Esophagus muscularis mucosa (tissue), 4 donors: Measurements from ENCODE around the gene SRMS. TPM values are rescaled to one million over a fixed set of nuclear protein-coding genes. Genes with fewer than 3 reads are reported as not detected.

Source experiments
- DNase-seq: peaks from one replicate; pipeline ENCODE4 v3.0.0-alpha.2; 2017; ENCODE audit errors: extremely low spot score
- H3K27ac ChIP-seq, 4 donors: fragments of 200-600 bp; sonication (generic); replicated peaks in 1 of 4; 1 replicate in 3 of 4; 2 replicates in 1 of 4; pipeline ENCODE4 v1.5.1; 2016 to 2019; ENCODE audit warnings: mild to moderate bottlenecking in 1 of 4
- H3K27me3 ChIP-seq, 4 donors: fragments of 200-600 bp; sonication (generic); one replicate each; pipeline versions ENCODE4 v1.5.1 to v1.6.0; 2016 to 2019
- H3K36me3 ChIP-seq, 4 donors: fragments of 200-600 bp; sonication (generic); one replicate each; pipeline ENCODE4 v1.5.1; 2016 to 2019
- H3K4me1 ChIP-seq, 4 donors: fragments of 200-600 bp; sonication (generic); one replicate each; pipeline ENCODE4 v1.5.1; 2016 to 2019
- H3K4me3 ChIP-seq, 4 donors: fragments of 200-600 bp; sonication (generic); 1 replicate in 2 of 4; 2 replicates in 2 of 4; pipeline ENCODE4 v1.5.1; 2016 to 2019; ENCODE audit warnings: mild to moderate bottlenecking in 4 of 4, moderate library complexity in 1 of 4
- H3K9me3 ChIP-seq, 4 donors: fragments of 200-600 bp; sonication (generic); 1 replicate in 3 of 4; 2 replicates in 1 of 4; pipeline ENCODE4 v1.5.1; 2016 to 2019
- CTCF ChIP-seq, 3 experiments: fragments of 200-600 bp in 2 of 3; fragments of 450-650 bp in 1 of 3; sonication (generic) in 2 of 3; IDR thresholded peaks; one replicate each; pipeline ENCODE4 v1.5.1; 2017 to 2019; ENCODE audit warnings: antibody characterized with exemption in 3 of 3, mild to moderate bottlenecking in 2 of 3, moderate library complexity in 1 of 3
- EP300 ChIP-seq: sonication (generic); formaldehyde crosslinking; IDR thresholded peaks from one replicate; pipeline ENCODE4 v1.6.1; 2017; ENCODE audit warnings: antibody characterized with exemption
- POLR2A ChIP-seq: fragments of 450-650 bp; IDR thresholded peaks from one replicate; pipeline ENCODE4 v1.6.1; 2017; ENCODE audit warnings: antibody characterized with exemption, moderate library complexity, mild to moderate bottlenecking, low read depth
- POLR2AphosphoS5 ChIP-seq, 2 donors: sonication (generic); formaldehyde crosslinking; IDR thresholded peaks; one replicate each; pipeline ENCODE4 v1.6.1; 2017; ENCODE audit warnings: antibody characterized with exemption in 2 of 2
- WGBS: methylation state at CpG from one replicate; pipeline ENCODE4 v1.1.5; 2018; 5-methylcytosine and 5-hydroxymethylcytosine counted together
- intact Hi-C: fragments of 100-400 bp; cut with DNase I; formaldehyde crosslinking; loops from one replicate; pipeline ENCODE4 v1.15.1; 2023
- total RNA-seq, 4 donors: library from RNA; depleted of rRNA; stranded (reverse); fragments of >200 nt; gene quantifications; one replicate each; pipeline versions ENCODE4 v1.1.0 to v1.2.1, GENCODE V29; 2016

The SRMS gene
- total RNA-seq, 4 donors from 2014 or later: not detected

- peaks cover 0 to 5% (median 4%) of the 10 kb centered on the region in 4 donors for H3K9me3 ChIP-seq
- TF ChIP-seq POLR2AphosphoS5 (IDR thresholded peaks at IDR 0.05) (no peak), POLR2A (no peak), CTCF (IDR thresholded peaks at IDR 0.05) (no peak), EP300 (no peak)
- H3K36me3 ChIP-seq: peaks cover 0 to 78% (median 0%) of the 10 kb centered on the region in 4 donors
- WGBS: 100% methylated on average over 2 of the region's 4 CpGs
- no peak overlapping the region for H3K27ac ChIP-seq
- intact Hi-C loops: no loop called here
- peaks cover 4 to 12% (median 10%) of the 10 kb centered on the region in 4 donors for H3K4me1 ChIP-seq
- peaks cover 0 to 81% (median 21%) of the 10 kb centered on the region in 4 donors for H3K27me3 ChIP-seq
- no peak overlapping the region for H3K4me3 ChIP-seq
- DNase-seq: no peak
Observed at GRCh38 chr20:63491078-63491477, 56.5 kb downstream of the SRMS start.

Other genes with a start within 250 kb of the SRMS start
- gene CHRNA4, start 186.4 kb downstream of the SRMS start, total RNA-seq: not detected
- gene KCNQ2, start 75.1 kb downstream of the SRMS start, total RNA-seq: 1 to 10 TPM in 1 of 4 donors, under 1 TPM in 2, not detected in 1; 0.11 to 1.6 (median 0.50) TPM
- gene EEF1A2, start 48.7 kb downstream of the SRMS start, total RNA-seq: 10 to 100 TPM in 1 of 4 donors, 1 to 10 TPM in 3; 1.7 to 17.8 (median 7.4) TPM
- gene PPDPF, start 27.0 kb downstream of the SRMS start, total RNA-seq: 100 to 1,000 TPM; 150 to 291 (median 270) TPM
- gene PTK6, start 10.4 kb downstream of the SRMS start, total RNA-seq: 1 to 10 TPM in 1 of 4 donors, under 1 TPM in 3; 0.06 to 1.2 (median 0.23) TPM
- gene FNDC11, start 6.4 kb upstream of the SRMS start, total RNA-seq: under 1 TPM; 0.23 to 0.83 (median 0.44) TPM
- gene HELZ2, start 26.5 kb upstream of the SRMS start, total RNA-seq: 10 to 100 TPM; 19.5 to 36.9 (median 30.3) TPM
- gene GMEB2, start 79.4 kb upstream of the SRMS start, total RNA-seq: 10 to 100 TPM; 11.1 to 19.1 (median 14.0) TPM
- gene STMN3, start 105.7 kb upstream of the SRMS start, total RNA-seq: 10 to 100 TPM; 13.3 to 47.4 (median 28.9) TPM
- gene RTEL1, start 110.6 kb upstream of the SRMS start, total RNA-seq: 10 to 100 TPM in 2 of 4 donors, 1 to 10 TPM in 2; 8.4 to 13.4 (median 9.6) TPM
- gene TNFRSF6B, start 148.9 kb upstream of the SRMS start, total RNA-seq: 10 to 100 TPM in 3 of 4 donors, 1 to 10 TPM in 1; 5.0 to 67.8 (median 26.5) TPM
- 10 to 100 TPM; 34.1 to 46.5 (median 44.6) TPM for gene ARFRP1, start 160.2 kb upstream of the SRMS start, total RNA-seq
- 10 to 100 TPM; 22.5 to 38.9 (median 28.6) TPM for gene ZGPAT, start 160.3 kb upstream of the SRMS start, total RNA-seq
- gene LIME1, start 188.9 kb upstream of the SRMS start, total RNA-seq: 10 to 100 TPM in 2 of 4 donors, 1 to 10 TPM in 2; 9.4 to 15.4 (median 10.9) TPM
- 10 to 100 TPM; 41.4 to 67.1 (median 52.7) TPM for gene SLC2A4RG, start 192.0 kb upstream of the SRMS start, total RNA-seq